ENCODE results near the gene STX4. TPM values are rescaled to one million over a fixed set of nuclear protein-coding genes. Genes with fewer than 3 reads are reported as not detected.

Gene STX4
- total and polyA plus RNA-seq, 2 donors from 2014 or later, result 60.6 to 61.2 TPM

- FAIRE-seq (no peak), DNase-seq (no peak)
- Histone ChIP-seq H3K27me3 (ENCODE audit: control insufficient read depth, insufficient read depth, low read length) (peaks cover 2% of the 10 kb centered on the region), H3K9ac (ENCODE audit: low read length in 3 of 3) (no peak overlapping the region), H3K36me3 (ENCODE audit: control insufficient read depth in 2 of 3, insufficient read depth in 3 of 3, low read length in 3 of 3) (no peaks in the 10 kb centered on the region), H3K9me3 (ENCODE audit: control insufficient read depth in 2 of 3, insufficient read depth in 1 of 3, low read length in 3 of 3) (no peaks in the 10 kb centered on the region), H3K4me3 (ENCODE audit: low read length in 3 of 3) (peak overlapping the region in 2 of 3 donors; percentile 73 to 76), H3K27ac (ENCODE audit: low read depth in 2 of 2, low read length in 2 of 2) (no peak overlapping the region), H3K4me1 (ENCODE audit: control insufficient read depth in 2 of 3, insufficient read depth in 2 of 3, low read depth in 1 of 3, low read length in 3 of 3) (peaks cover 0 to 9% (median 0%) of the 10 kb centered on the region in 3 donors)
- TF ChIP-seq, protein P1, sequence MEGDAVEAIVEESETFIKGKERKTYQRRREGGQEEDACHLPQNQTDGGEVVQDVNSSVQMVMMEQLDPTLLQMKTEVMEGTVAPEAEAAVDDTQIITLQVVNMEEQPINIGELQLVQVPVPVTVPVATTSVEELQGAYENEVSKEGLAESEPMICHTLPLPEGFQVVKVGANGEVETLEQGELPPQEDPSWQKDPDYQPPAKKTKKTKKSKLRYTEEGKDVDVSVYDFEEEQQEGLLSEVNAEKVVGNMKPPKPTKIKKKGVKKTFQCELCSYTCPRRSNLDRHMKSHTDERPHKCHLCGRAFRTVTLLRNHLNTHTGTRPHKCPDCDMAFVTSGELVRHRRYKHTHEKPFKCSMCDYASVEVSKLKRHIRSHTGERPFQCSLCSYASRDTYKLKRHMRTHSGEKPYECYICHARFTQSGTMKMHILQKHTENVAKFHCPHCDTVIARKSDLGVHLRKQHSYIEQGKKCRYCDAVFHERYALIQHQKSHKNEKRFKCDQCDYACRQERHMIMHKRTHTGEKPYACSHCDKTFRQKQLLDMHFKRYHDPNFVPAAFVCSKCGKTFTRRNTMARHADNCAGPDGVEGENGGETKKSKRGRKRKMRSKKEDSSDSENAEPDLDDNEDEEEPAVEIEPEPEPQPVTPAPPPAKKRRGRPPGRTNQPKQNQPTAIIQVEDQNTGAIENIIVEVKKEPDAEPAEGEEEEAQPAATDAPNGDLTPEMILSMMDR (IDR thresholded peaks at IDR 0.05; ENCODE audit: borderline replicate concordance, extremely low read depth, insufficient read depth), result no peak
- intact Hi-C loops (cut with DNase I), result no loop called here
Observed at GRCh38 chr16:30995927-30996323, 37.4 kb upstream of the STX4 start.

DNA sequence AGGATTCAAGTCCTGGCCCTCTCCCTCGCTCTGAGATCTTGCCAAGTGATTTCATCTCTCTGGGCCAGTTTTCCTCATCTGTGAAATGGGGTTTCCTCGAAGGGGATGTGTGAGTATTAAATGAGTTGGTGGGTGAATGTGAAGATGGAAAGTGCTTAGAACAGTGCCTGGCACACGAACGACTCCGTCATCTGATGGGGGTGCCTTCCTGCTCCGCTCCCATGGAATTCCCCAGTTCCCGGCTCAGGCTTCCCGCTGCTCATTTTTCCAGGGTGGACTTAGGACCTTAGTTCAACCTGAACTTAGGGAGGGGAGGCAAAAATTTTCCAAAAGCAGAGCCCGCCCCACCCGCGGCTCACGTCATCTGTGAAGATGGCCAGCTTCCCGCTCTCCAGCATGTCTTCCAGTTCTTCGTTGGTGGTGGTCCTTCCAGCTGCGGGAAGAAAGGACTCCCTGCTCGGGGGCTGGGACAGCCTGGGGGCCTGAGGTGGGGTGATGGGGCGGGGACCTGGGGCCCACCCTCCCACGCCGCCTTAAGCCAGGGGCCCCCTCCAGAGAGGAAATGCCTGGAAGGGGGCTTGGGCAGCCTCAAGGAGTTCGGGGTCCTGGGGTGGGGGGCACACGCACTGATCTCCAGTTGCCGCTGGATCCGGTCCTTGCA is 36.9 kb upstream of the STX4 start:
- no peak for DNase-seq
- peaks cover 0 to 9% (median 0%) of the 10 kb centered on the region in 3 donors for H3K4me1 ChIP-seq (ENCODE audit: control insufficient read depth in 2 of 3, insufficient read depth in 2 of 3, low read depth in 1 of 3, low read length in 3 of 3)
- peak overlapping the region; percentile 45 to 76 (median 73) for H3K4me3 ChIP-seq (ENCODE audit: low read length in 3 of 3)

DNA sequence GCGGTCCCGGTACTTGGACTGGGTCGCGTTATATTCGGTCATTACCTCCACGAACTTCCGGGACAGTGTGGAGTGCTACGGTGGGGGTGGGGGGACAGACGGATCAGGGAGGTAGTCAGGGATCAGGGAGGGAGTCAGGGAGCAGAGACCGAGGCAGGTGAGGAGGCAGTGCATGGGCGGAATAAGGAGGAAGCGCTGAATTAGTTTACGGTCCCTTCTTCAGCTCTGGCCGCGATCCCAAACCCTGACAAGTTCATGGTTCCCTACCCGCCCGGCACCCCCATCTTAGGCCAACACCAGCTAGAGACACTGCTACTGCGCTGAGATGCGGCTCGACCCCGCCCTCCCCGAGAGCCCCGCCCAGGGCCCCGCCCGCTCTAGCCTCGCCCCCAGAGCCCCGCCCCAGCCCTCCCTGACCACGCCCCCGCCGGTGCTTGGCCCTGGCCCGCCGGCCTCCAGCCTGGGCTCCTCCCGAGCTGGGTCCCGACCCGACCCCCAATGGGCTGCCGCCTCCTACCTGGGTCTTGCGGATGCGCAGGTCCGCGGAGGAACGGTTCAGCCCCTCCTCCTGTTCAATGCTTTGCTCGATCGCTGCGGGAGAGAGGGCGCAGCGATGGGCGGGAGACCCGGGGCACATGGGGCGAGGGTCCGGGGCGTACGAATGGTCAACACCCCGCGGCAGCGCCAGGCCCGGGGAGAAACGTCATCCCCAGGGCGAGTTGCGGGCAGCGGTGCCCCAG is 36.2 kb upstream of the STX4 start:
- H3K27me3 ChIP-seq (ENCODE audit: control insufficient read depth, insufficient read depth, low read length), result peaks cover 2% of the 10 kb centered on the region
- no peaks in the 10 kb centered on the region for H3K9me3 ChIP-seq (ENCODE audit: control insufficient read depth in 2 of 3, insufficient read depth in 1 of 3, low read length in 3 of 3)
- peaks cover 0 to 9% (median 0%) of the 10 kb centered on the region in 3 donors for H3K4me1 ChIP-seq (ENCODE audit: control insufficient read depth in 2 of 3, insufficient read depth in 2 of 3, low read depth in 1 of 3, low read length in 3 of 3)
- H3K36me3 ChIP-seq (ENCODE audit: control insufficient read depth in 2 of 3, insufficient read depth in 3 of 3, low read length in 3 of 3), result no peaks in the 10 kb centered on the region
- H3K27ac ChIP-seq (ENCODE audit: low read depth in 2 of 2, low read length in 2 of 2), result peak overlapping the region; percentile 47 to 74
- intact Hi-C loops (cut with DNase I), result no loop called here
- H3K4me3 ChIP-seq (ENCODE audit: low read length in 3 of 3), result peak overlapping the region; percentile 45 to 76 (median 73)
- DNase-seq (peak; percentile 24 to 95 (median 63)), FAIRE-seq (no peak)
- H3K9ac ChIP-seq (ENCODE audit: low read length in 3 of 3), result peak overlapping the region in 2 of 3 donors; percentile 22 to 77
- TF ChIP-seq, protein P1 (IDR thresholded peaks at IDR 0.05; ENCODE audit: borderline replicate concordance, extremely low read depth, insufficient read depth), result no peak

More for the DNA sequence above, 36.9 kb upstream of the STX4 start:
- Histone ChIP-seq H3K27ac (ENCODE audit: low read depth in 2 of 2, low read length in 2 of 2) (peak overlapping the region; percentile 30 to 74), H3K27me3 (ENCODE audit: control insufficient read depth, insufficient read depth, low read length) (peaks cover 2% of the 10 kb centered on the region), H3K9ac (ENCODE audit: low read length in 3 of 3) (peak overlapping the region in 1 of 3 donors; percentile 77), H3K9me3 (ENCODE audit: control insufficient read depth in 2 of 3, insufficient read depth in 1 of 3, low read length in 3 of 3) (no peaks in the 10 kb centered on the region), H3K36me3 (ENCODE audit: control insufficient read depth in 2 of 3, insufficient read depth in 3 of 3, low read length in 3 of 3) (no peaks in the 10 kb centered on the region)
- no peak for FAIRE-seq
- intact Hi-C loops (cut with DNase I), result no loop called here
- TF ChIP-seq, protein P1 (IDR thresholded peaks at IDR 0.05; ENCODE audit: borderline replicate concordance, extremely low read depth, insufficient read depth), result no peak
